Measurements from ENCODE around the gene EXOC8.
"Not testable (repeated sequence)": the region's sequence is repeated elsewhere in the genome, so short reads cannot be mapped to it uniquely, and the experiment has no call there.

Gene EXOC8

DNA sequence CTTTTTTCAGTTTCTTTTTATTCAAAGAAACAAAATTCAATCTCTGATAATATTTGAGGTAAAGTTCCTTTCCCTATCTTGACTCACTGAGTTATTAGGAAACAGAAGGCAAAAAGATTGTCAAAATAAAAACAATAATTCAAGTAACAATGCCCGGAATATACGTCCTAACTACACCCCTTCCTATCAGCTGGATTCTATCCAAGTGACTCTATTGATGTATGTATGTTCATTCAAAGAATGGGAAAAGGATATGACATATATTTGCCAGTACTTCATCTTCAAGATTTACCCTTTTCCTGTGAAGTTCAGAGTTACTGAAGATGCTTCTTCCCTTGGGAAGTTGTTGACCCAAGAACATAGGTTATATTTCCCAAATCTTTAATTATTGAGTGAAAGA is 14.2 kb upstream of the EXOC8 start:
- DNase-seq = no peak

DNA sequence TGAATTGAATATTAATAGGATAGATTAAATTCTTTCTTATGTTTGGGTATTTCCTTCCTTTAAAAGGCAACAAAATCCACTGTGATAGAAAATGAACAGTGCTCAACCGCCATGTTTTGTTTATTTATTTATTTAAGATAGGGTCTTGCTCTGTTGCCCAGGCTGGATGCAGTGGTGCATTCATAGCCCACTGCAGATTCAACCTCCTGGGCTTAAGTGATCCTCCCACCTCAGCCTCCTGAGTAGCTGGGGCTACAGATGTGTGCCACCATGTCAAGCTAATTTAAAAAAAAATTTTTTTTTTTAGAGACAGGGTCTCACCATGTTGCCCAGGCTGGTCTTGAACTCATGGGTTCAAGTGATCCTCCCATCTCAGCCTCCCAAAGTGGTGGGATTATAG is 11.2 kb upstream of the EXOC8 start:
- not testable (repeated sequence) for DNase-seq

DNA sequence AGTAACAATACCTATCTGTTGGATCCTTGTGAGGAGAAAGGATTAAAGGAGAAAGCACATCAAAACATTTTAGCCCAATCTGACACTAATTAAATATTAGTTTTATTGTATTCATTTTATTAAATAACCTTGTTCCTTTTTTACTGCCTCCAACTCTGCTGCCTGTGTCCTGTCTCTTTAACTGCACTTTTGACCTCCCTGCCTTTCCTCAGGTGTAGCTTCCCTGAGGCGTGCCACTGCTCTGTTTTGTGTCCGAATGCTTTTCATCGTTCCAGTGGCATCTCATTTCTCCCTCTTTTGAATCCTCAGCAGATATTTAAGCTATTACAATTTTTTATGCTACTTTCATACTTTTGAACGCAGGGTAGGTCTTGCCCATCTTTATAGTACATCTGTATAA is 10.8 kb upstream of the EXOC8 start:
- no peak for DNase-seq

DNA sequence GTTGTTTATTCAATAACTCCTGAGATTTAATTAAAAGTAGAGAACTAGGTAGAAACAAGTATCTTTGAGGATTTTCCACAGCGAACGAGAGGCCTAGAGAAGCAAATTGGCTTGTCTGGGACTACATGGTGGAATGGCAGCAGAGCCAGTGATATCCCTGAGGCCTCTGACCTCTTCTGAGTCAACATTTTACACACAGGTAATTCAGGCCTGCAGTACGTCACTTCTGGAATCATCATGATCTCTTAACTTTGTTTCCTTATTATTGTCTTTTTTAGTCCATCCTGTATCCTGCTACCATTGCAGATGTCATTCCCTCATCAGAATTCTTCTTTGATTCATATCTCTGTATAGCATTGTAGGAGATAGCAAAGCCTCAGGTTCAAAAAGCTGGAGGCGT is 10.3 kb upstream of the EXOC8 start:
- no peak for DNase-seq

DNA sequence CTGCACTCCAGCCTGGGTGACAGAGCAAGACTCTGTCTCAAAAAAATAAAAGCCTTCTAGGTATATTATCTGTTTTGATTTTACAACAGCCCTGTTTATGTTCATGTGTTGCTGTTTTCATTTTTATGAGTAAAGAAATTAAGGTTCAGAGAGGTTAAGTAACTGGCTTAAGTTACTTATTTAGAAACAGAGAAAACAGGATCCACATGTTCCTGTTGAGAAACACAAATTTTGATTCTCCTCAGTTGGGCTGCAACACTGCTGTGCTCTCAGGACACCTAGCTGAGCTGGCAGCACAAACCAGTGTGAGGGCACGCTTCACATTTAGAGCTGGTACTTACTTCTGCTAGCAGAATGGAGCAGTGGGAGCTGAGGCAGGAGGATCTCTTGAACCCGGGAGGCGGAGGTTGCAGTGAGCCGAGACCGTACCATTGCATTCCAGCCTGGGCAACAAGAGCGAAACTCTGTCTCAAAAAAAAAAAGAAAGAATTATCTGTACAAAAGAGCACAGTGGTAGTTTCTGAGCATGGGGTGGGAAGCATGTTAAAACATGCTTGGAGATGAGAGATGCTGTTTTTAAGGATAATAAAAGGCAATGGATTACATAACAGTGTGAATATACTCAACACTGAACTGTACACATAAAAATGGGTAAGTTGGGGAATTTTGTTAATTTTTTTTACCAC is 2.8 kb upstream of the EXOC8 start:
- DNase-seq = no peak

DNA sequence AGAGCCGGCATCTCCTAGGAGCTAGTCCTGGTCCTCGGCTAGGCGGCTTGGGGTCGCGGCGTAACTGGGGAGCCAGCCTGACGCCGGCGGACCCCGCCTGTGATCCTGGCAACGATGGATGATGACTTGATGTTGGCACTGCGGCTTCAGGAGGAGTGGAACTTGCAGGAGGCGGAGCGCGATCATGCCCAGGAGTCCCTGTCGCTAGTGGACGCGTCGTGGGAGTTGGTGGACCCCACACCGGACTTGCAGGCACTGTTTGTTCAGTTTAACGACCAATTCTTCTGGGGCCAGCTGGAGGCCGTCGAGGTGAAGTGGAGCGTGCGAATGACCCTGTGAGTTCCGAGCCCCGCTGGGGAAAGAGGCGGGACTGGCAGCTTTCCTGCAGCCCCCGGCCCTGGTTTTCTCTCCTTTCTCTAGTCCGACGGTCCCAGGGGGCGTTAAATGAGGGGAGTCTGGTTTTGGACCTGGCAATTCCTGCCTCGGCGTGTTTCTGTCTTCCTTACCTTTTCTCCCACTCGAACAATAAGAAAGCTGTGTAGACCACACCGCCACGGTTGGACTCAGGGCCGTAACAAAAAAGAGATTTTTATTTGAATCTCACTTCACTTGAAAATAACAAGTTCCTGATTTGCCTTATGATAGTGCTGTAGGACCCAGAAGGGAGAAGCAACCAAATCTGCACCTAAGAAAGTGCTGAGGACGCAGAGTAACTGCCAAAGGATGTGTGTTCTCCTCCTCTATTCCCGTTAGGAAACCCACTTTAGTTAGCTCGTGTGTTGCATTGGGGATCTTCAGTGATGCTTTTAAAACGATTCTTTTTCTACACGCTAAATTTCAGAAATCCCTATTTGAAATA is 847 bp upstream of the EXOC8 start, which contains the start of gene SPRTN:
Gene SPRTN (plus strand): TSS at position 24 of the 859 bp plus-strand sequence. CDS start 91 bp downstream, at position 115.
- no peak for DNase-seq

DNA sequence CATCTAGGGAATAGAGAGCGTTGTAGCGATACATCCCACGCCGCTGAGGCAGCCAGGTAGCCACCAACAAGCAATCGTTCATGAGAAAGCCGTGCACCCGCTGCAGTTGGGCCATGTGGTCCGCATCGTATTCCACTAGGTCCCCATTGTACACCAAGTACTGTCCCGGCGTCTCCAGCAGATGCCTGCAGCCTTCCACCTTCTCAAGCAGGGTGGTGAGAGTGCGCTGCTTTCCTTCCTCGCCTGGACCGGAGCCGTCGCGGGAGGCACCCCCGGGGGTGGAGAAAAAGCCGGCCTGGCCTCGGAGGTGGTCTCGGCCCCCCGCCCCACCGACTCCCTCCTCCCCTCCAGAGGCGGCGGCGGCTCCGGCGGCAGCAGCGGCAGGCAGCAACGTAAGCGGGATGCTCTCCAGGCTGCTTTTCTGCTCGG is 595 bp downstream of the EXOC8 start:
- DNase-seq = no peak

DNA sequence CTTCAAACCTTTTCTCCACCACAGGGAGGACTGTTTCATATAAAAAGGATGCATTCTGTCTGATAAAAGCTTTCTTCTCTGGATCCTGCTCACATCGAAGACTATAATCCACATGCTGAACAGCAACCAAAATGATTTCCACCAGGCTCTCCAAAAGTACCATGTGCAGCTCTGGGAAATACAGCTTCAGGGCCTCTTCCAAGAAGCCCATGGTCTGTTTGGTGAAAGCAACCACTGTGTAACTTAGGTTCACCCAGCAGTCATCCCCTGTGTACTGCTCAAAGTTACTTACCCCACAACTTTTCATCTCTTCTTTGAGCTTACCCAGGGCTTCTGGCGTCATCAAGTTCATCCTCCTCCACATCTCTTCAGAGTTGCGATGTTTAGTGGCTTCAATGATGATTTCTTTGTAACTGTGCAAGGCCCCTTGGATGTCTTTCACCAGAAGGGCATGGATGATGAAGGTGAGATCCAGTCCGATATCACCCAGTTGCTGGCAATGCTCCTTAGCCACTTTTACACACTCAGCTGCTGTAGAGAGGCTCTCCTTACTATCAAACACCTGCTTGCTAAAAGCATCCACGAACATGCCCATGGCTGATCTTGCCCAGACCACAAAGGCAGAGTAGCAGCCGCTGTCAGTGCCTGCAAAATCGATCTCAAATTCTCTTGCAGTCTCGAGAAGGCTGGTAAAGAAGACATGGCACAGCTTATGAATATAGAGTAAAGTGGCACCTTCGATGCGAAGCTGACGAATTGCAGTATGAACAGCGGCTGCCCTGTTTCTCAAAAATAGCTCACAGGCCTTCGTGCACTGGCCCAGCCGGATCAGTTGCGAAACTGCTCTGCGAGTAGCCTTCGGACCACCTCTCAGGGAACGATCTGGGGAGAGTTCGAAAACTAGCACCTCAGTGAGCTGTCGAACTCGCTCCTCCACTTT is 1.7 kb downstream of the EXOC8 start:
- no peak for DNase-seq

DNA sequence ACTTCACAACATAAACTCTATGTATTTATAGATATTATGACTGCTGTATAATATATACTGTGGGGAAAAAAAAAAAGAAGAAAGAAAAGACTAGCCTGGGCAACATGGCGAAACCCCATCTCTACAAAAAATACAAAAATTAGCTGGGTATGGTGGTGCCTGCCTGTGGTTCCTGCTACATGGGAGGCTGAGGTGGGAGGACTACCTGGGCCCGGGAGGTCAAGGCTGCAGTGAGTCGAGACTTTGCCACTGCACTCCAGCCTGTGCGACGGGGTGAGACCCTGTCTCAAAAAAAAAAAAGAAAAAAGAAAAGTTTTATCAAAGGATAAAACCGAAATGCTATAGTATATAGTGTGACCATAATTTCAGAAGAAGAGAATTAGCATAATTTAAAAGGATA is 2.7 kb downstream of the EXOC8 start:
- no peak for DNase-seq

DNA sequence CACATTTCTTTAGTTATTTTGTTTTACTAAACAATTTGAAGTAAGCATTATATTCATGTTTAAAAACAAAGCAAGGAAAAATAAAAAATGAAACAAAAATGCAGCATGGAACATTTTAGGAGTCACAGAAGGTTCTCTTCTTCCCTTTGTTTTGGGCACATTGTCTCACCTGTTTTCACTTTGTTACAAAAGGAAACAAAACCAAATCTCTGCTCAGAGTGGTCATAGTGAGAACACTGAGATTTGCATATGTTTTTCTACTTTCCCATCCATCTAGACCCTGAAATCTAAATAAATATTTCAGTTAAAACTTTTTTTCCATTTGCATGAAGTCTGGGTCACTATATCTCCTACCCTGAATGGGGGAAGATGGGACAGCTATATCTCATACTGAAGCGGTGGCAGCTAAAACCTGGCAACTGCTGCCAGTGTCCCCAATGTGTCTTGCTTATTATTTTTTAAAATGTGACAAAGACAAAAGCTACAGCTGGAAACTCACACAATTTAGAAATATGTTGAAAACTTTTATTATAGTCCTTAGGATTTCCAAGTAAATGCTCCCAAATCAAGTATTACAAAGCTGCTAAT is 3.5 kb downstream of the EXOC8 start:
- no peak for DNase-seq

DNA sequence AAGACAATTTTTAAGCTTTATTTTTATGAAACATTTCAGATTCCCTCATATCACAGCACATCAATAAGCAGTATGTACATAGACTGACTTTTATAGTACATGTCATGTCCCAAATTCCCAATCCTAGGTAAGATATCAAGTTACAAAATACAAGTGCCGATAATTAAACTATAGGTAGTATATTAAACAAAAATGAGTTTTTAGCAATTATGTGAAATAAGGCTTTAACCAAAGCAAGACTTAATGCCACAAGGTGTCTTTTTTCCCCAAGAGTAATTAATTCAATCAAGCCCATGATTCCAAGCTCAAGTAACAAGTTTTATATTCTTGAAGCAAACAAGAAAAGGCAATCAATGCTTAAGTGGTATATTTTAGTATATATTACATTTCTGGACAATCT is 4.9 kb downstream of the EXOC8 start:
- no peak for DNase-seq

DNA sequence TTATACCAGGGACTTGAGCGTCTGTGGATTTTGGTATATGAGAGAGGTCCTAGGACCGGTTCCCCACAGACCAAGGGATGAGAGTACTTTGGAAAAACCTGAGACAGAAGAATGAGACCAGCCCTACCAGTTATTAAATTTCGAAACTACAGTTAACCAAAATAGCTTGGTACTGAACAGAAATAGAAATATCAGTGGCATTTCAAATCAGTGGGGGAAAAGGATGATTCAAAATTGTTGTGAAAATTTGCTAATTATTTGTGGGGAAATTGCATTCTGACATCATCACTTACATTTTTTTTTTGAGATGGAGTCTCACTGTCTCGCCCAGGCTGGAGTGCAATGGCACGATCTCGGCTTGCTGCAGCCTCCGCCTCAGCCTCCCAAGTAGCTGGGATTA is 8.2 kb downstream of the EXOC8 start:
- DNase-seq = no peak

DNA sequence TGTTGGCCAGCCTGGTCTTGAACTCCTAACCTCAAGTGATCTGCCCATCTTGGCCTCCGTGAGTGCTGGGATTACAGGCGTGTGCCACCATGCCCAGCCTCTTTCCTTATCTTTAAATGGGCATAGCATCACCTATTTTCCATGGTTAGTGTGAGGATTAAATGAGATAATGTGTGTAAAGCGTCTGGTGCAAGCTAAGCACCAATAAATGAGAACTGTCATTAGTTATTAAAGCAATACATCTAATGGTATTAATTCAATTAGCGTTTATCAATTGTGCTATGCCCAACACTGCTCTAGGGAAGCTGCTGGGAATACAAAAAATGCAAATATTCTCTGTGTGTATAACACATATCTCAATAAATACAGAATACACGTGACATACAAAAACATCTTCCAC is 10.0 kb downstream of the EXOC8 start:
- no peak for DNase-seq

DNA sequence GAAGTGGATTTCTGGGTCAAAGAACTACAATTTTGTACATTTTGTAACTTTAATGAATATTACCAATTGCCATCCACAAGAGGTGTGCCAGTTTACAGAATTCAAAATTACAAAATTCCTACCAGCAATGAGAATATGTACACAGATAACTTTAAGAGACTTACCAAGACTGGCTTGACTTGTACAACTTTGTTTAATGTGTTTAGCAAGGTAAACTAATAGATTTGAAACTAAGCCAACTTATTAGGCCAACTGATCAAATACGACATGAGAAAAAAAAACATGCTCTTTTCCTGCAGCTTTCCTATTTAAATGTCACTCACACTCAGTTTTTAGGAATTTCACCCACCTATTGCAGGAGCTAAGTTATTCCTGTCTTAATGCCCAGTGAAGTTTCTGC is 11.4 kb downstream of the EXOC8 start:
- no peak for DNase-seq

DNA sequence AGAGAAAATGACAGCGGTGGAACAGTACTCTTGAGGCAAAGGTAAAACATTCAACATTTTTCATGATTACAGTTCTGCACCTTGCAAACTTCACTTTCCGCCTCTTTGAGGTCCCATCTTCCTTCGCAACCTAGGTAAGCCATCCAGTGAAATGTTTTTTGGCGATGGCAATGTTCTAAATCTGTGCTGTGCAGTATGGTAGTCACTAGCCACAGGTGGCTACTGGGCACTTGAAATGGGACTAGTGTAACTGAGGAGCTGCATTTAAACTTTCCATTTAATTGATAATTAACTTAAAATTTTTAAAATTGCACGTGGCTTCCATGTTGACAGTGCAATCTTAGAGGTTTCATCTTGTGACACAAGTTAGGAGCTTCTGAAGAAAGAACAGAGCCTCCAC is 13.0 kb downstream of the EXOC8 start:
- DNase-seq = no peak

DNA sequence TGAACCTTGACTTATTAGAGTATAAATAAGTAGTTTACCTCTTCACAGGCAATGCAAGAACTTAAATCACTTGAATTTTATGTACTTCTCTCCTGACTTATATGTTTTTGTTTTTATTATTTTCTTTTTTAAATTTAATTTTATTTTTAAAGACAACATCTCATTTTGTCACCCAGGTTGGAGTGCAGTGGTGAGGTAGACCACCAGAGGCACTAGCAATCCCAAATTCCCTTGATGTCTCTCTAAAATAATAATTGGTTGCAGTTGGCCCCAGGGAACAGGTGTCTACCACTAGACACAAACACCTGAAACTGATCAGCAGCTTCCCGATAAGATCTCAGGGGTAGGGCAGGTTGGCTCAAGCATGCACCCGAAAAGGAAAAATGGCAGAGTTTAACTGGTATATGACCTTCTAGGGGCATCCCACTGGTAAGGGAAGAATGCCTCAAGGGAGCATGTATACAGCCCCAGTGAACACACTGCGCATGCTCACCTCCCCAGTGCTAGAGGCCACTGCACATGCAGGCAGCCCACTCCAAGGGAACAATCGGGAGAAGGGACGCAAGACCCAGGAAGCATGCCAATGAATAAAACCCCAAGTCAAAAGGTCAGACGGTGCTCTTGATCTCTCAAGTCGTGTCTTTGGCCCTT is 14.6 kb downstream of the EXOC8 start:
- no peak for DNase-seq

DNA sequence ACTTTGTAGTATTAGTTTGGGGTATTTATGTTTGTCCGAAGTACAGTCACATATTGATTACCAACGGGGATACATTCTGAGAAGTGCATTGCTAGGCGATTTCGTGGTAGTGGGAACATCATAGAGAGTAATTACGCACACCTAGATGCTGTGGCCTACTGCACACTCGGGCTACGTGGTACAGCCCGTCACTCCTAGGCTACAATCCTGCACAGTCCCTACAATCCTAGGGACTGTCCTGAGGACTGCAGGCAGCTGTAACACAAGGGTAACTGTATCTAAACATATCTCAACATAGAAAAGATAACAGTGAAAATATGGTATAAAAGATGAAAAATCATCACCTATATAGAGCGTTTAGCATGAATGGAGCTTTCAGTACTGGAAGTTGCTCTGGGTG is 18.6 kb downstream of the EXOC8 start:
- no peak for DNase-seq

DNA sequence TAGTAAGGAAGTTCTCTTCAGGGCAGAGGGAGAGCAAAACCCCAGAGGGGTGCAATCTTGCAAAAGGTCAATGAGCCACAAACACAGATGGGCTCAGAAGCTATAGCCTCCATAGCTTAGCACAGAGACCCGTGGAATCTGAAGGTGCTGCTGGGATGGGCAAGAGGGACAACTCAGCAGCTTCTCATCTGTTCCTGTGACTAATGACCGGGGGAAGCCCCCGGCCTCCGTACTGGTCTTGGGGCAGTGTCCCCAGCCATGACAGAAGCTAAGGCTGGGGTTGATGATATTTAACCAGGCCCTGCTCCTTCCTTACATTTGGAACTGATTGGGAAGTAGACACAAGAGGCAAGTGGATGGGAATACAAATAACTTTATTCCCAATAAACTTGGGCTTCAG is 19.1 kb downstream of the EXOC8 start:
- no peak for DNase-seq

DNA sequence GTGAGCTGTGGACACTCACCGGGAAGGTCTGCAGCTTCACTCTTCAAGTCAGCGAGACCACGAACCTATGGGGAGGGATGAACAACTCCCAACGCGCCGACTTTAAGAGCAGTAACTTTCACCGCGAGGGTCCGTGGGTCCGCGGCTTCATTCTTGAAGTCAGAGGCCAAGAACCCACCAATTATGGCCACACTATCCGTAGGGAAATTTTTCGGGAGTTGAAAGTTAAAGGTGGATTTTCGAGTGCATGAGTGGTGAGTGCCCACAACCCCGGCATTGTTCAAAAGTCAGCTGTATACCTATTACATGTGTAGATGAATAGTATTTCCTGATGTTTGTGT is 19.7 kb downstream of the EXOC8 start:
- no peak for DNase-seq

DNA sequence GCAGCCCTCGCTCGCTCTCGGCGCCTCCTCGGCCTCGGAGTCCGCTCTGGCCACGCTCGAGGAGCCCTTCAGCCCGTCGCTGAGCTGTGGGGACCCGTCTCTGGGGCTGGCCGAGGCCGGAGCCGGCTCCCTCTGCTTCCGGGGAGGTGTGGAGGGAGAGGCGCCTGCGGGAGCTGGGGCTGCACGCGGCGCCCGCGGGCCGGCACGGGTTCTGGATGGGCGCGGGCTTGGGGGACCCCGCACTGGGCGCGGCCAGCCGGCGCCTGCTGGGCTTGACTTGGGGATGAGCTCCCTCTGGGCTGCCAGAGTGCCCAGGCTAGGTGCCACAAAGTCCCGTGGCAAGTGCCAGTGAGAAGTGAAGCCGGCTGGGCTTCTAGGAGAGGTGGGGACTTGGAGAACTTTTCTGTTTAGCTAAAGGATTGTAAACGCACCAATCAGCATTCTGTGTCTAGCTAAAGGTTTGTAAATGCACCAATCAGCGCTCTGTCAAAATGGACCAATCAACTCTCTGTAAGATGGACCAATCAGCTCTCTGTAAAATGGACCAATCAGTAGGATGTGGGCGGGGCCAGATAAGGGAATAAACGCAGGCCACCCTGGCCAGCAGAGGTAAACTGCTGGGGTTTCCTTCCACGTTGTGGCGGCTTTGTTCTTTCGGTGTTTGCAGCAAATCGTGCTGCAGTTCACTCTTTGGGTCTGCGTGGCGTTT is 20.2 kb downstream of the EXOC8 start:
- no peak for DNase-seq

DNA sequence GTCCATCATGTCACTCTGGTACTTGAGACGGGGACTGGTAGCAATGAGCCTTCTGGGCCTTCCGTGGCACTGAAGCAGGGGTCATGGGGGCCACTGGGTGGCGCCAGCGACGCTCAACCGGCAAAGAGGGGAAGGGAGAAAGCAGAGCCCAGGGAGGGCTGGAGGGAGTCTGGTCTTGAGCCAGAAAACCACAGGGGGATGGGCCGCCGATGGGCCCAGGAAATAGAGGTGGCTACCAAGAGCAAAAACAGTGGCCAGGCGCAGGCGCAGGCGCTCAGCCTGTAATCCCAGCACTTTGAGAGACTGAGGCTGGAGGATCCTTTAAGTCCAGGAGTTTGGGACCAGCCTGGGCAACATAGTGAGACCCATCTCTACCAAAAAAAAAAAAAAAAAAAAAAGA is 21.8 kb downstream of the EXOC8 start:
- no peak for DNase-seq

DNA sequence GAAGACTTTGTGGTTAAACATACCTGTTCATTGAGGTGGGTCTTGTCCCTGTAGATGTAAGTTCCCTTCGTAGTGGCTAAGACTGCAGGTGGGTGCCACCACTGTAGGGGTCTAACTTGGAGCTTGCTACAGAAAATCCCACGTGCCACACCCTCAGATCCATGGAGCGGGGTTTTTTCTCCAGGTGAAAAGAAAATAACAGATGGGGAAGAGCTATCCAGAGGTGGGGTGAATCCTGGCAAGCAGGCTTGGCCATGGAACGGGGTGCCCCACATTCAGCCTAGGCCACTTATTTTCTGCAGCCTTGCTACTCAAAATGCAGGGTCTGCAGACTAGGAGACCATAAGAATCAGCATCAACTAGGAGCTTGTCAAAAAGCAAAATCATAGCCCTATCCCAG is 24.0 kb downstream of the EXOC8 start:
- DNase-seq = no peak

Measured in NCI-H1436 treated with DMSO at 0.1 percent for 48 hours (cell line).